ENCODE results near the gene OR1J2. TPM values are rescaled to one million over a fixed set of nuclear protein-coding genes. Genes with fewer than 3 reads are reported as not detected.

Gene OR1J2
- total and polyA plus RNA-seq, 4 donors, result not detected

DNA sequence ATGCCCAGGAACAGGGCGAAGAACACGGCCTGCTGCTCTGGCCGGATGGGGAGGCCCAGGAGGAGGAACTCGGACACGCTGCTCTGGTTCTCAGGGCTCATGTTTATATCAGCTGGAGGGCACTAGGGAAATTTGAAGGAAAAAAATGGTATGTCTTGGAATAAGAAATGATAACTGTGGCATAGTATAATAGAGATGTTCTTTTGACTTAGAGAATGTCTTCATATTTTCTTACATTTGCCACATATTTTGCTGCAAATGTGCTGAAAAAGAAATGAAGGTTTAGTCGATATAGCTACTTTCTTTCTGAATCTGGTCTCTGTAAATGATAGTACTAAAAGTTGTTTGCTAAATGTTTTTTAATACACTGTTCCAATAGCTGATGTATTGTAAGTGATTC is 32.8 kb upstream of the OR1J2 start, which contains the start of gene OR1J1:
Gene OR1J1, minus strand, starts transcription at position 101 of the 400 bp plus-strand sequence. Its CDS starts 0 bp downstream, at position 101.
- Histone ChIP-seq H3K27ac (ENCODE audit: low read depth in 1 of 2, low read length in 2 of 2) (no peak within 1 kb of the TSS), H3K36me3 (ENCODE audit: control insufficient read depth in 1 of 2, insufficient read depth in 2 of 2, low read length in 1 of 2) (no peaks in the 10 kb centered on the region), H3K4me3 (ENCODE audit: low read length in 2 of 2) (no peak within 1 kb of the TSS), H3K27me3 (ENCODE audit: control insufficient read depth in 1 of 2, insufficient read depth in 2 of 2, low read length in 1 of 2) (peaks cover 0 to 1% of the 10 kb centered on the region in 2 donors), H3K9me3 (ENCODE audit: control insufficient read depth, low read length) (no peaks in the 10 kb centered on the region), H3K4me1 (ENCODE audit: control insufficient read depth in 1 of 2, insufficient read depth in 2 of 2, low read length in 2 of 2) (no peaks in the 10 kb centered on the region)
- intact Hi-C loops (cut with DNase I), result no loop called here
- DNase-seq, result no peak
- WGBS, 2 donors, result 81 to 84% methylated on average over 6 of the region's 6 CpGs
- ATAC-seq (ENCODE audit: low FRiP score), result no peak

DNA sequence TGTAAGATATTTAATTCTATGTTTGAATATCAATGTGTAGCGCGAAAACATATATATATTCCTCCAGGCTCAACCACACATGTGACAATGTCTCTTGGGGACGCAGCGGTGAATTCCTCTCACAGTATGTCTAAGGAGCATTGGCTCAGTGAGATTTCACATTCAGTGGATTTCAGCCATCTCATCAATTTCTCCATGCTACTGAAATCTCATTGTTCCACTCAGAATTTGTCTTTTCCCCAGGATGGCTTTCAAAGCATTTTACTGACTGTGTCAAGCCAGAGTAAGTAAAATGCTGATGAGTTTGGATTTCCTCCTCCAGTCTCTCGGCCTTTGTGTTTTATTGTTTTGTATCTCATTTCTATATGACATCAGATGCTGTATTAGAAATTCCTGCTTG is 31.5 kb upstream of the OR1J2 start:
- intact Hi-C loops (cut with DNase I), result no loop called here
- ATAC-seq (ENCODE audit: low FRiP score), result no peak
- Histone ChIP-seq H3K27ac (ENCODE audit: low read depth in 1 of 2, low read length in 2 of 2) (no peak overlapping the region), H3K27me3 (ENCODE audit: control insufficient read depth in 1 of 2, insufficient read depth in 2 of 2, low read length in 1 of 2) (peaks cover 0 to 1% of the 10 kb centered on the region in 2 donors), H3K9me3 (ENCODE audit: control insufficient read depth, low read length) (no peaks in the 10 kb centered on the region), H3K36me3 (ENCODE audit: control insufficient read depth in 1 of 2, insufficient read depth in 2 of 2, low read length in 1 of 2) (no peaks in the 10 kb centered on the region), H3K4me1 (ENCODE audit: control insufficient read depth in 1 of 2, insufficient read depth in 2 of 2, low read length in 2 of 2) (no peaks in the 10 kb centered on the region), H3K4me3 (ENCODE audit: low read length in 2 of 2) (no peak overlapping the region)
- no peak for DNase-seq
- WGBS, 2 donors, result 75 to 82% methylated on average over 5 of the region's 5 CpGs

DNA sequence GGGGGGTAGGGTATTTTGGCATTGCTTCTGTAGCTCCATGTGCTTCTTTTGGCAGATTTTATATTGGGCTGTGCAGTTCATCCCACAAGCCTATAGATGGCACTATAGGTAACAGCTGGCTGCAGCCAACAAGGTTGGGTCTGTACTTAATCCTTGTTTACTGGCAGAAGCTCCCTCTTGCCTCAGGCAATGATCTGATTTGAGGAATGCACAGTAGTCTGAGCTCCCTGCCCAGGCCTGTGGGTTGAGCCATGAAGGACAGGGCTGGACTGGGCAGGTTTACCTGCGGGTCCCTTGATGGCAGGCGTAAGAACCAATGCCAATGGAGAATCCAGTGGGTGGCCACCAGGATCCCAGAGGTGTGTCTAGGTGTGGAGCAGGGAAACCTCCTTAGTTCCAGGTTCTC is 11.7 kb upstream of the OR1J2 start:
- 55 to 59% methylated on average over 2 of the region's 2 CpGs for WGBS, 2 donors
- no peak overlapping the region for H3K27ac ChIP-seq (ENCODE audit: low read depth in 1 of 2, low read length in 2 of 2)

DNA sequence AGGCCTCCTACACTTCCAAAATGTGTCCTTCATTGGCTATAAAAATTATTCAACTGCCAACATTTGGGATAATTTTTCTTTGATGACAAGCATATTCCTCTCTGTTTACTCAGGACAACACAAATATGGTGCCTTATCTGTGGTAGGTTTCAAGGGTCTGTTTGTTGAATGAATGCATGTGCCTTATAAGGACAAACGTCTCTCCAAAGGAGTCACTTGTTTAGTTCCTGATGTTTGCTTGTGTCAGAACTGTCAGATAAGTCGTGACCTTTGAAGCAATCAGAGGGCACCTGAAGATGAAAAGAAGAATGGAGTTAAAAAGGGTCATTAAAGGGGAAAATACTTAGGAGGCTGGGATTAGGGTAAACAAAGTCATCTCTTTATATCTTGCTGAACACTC is 3.6 kb upstream of the OR1J2 start:
- H3K4me3 ChIP-seq (ENCODE audit: low read length in 2 of 2), result no peak overlapping the region
- DNase-seq, result no peak
- H3K27me3 ChIP-seq (ENCODE audit: control insufficient read depth in 1 of 2, insufficient read depth in 2 of 2, low read length in 1 of 2), result no peaks in the 10 kb centered on the region
- no peaks in the 10 kb centered on the region for H3K4me1 ChIP-seq (ENCODE audit: control insufficient read depth in 1 of 2, insufficient read depth in 2 of 2, low read length in 2 of 2)
- 50 to 53% methylated on average over 2 of the region's 2 CpGs for WGBS, 2 donors
- no peak overlapping the region for H3K27ac ChIP-seq (ENCODE audit: low read depth in 1 of 2, low read length in 2 of 2)
- ATAC-seq (ENCODE audit: low FRiP score), result no peak
- H3K36me3 ChIP-seq (ENCODE audit: control insufficient read depth in 1 of 2, insufficient read depth in 2 of 2, low read length in 1 of 2), result no peaks in the 10 kb centered on the region
- no peaks in the 10 kb centered on the region for H3K9me3 ChIP-seq (ENCODE audit: control insufficient read depth, low read length)
- intact Hi-C loops (cut with DNase I), result no loop called here

More for the DNA sequence above, 11.7 kb upstream of the OR1J2 start:
- H3K4me1 ChIP-seq (ENCODE audit: control insufficient read depth in 1 of 2, insufficient read depth in 2 of 2, low read length in 2 of 2), result no peaks in the 10 kb centered on the region
- DNase-seq (no peak), ATAC-seq (ENCODE audit: low FRiP score) (peak; percentile 33)
- H3K27me3 ChIP-seq (ENCODE audit: control insufficient read depth in 1 of 2, insufficient read depth in 2 of 2, low read length in 1 of 2), result no peaks in the 10 kb centered on the region
- H3K4me3 ChIP-seq (ENCODE audit: low read length in 2 of 2), result no peak overlapping the region
- intact Hi-C loops (cut with DNase I), result no loop called here
- H3K36me3 ChIP-seq (ENCODE audit: control insufficient read depth in 1 of 2, insufficient read depth in 2 of 2, low read length in 1 of 2), result no peaks in the 10 kb centered on the region
- H3K9me3 ChIP-seq (ENCODE audit: control insufficient read depth, low read length), result peaks cover 8% of the 10 kb centered on the region

DNA sequence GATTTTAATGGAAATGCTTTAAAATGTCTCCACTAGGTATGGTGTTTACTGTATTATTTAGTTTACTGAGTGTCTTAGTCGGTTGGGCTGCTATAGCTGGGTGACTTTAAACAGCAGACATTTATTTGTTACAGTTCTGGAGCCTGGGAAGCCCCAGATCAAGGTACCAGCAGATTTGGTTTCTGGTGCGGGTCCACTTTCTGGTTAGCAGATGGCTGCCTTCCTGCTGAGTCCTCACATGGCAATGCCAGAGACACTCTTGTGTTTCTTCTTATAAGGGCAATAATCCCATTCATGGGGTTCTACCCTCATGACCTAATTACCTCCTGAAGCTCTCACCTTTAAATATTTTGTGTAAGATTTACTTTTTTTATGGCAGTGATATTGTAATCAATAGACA is 7.6 kb downstream of the OR1J2 start:
- Histone ChIP-seq H3K27ac (ENCODE audit: low read depth in 1 of 2, low read length in 2 of 2) (no peak overlapping the region), H3K27me3 (ENCODE audit: control insufficient read depth in 1 of 2, insufficient read depth in 2 of 2, low read length in 1 of 2) (no peaks in the 10 kb centered on the region), H3K4me3 (ENCODE audit: low read length in 2 of 2) (no peak overlapping the region), H3K36me3 (ENCODE audit: control insufficient read depth in 1 of 2, insufficient read depth in 2 of 2, low read length in 1 of 2) (no peaks in the 10 kb centered on the region), H3K4me1 (ENCODE audit: control insufficient read depth in 1 of 2, insufficient read depth in 2 of 2, low read length in 2 of 2) (no peaks in the 10 kb centered on the region), H3K9me3 (ENCODE audit: control insufficient read depth, low read length) (no peaks in the 10 kb centered on the region)
- intact Hi-C loops (cut with DNase I), result no loop called here
- no peak for ATAC-seq (ENCODE audit: low FRiP score)
- no peak for DNase-seq
- 51 to 56% methylated on average over 2 of the region's 2 CpGs for WGBS, 2 donors

DNA sequence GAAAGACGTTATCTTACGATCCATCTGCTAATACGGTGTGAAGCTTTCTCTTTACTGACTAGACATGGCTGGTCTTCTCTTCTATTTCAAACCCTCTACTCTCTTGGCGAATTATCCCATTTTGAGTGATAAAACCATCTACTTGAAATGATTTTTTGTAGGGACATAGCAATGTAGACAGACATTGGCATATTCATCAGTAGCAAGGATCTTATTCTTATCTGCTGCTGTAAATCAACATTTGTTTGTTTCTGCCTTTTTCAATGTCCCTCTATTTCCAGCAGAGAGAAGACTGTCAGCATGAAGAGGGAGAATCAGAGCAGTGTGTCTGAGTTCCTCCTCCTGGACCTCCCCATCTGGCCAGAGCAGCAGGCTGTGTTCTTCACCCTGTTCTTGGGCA is 8.2 kb downstream of the OR1J2 start, which contains the start of gene OR1J4:
Gene OR1J4, plus strand, starts transcription at position 301 of the 400 bp plus-strand sequence. Its CDS starts 0 bp downstream, at position 301.
- Histone ChIP-seq H3K4me1 (ENCODE audit: control insufficient read depth in 1 of 2, insufficient read depth in 2 of 2, low read length in 2 of 2) (no peaks in the 10 kb centered on the region), H3K27me3 (ENCODE audit: control insufficient read depth in 1 of 2, insufficient read depth in 2 of 2, low read length in 1 of 2) (no peaks in the 10 kb centered on the region), H3K36me3 (ENCODE audit: control insufficient read depth in 1 of 2, insufficient read depth in 2 of 2, low read length in 1 of 2) (no peaks in the 10 kb centered on the region), H3K4me3 (ENCODE audit: low read length in 2 of 2) (no peak within 1 kb of the TSS), H3K9me3 (ENCODE audit: control insufficient read depth, low read length) (no peaks in the 10 kb centered on the region), H3K27ac (ENCODE audit: low read depth in 1 of 2, low read length in 2 of 2) (no peak within 1 kb of the TSS)
- WGBS, 2 donors, result 73 to 74% methylated on average over 4 of the region's 4 CpGs
- intact Hi-C loops (cut with DNase I), result no loop called here
- DNase-seq, result no peak
- ATAC-seq (ENCODE audit: low FRiP score), result no peak

DNA sequence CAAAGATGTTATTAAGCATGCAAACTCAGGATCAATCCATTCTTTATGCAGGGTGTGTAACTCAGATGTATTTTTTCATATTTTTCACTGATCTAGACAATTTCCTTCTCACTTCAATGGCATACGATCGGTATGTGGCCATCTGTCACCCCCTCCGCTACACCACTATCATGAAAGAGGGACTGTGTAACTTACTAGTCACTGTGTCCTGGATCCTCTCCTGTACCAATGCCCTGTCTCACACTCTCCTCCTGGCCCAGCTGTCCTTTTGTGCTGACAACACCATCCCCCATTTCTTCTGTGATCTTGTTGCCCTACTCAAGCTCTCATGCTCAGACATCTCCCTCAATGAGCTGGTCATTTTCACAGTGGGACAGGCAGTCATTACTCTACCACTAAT is 8.8 kb downstream of the OR1J2 start:
- Histone ChIP-seq H3K27ac (ENCODE audit: low read depth in 1 of 2, low read length in 2 of 2) (no peak overlapping the region), H3K9me3 (ENCODE audit: control insufficient read depth, low read length) (no peaks in the 10 kb centered on the region), H3K27me3 (ENCODE audit: control insufficient read depth in 1 of 2, insufficient read depth in 2 of 2, low read length in 1 of 2) (no peaks in the 10 kb centered on the region), H3K4me3 (ENCODE audit: low read length in 2 of 2) (no peak overlapping the region), H3K36me3 (ENCODE audit: control insufficient read depth in 1 of 2, insufficient read depth in 2 of 2, low read length in 1 of 2) (no peaks in the 10 kb centered on the region), H3K4me1 (ENCODE audit: control insufficient read depth in 1 of 2, insufficient read depth in 2 of 2, low read length in 2 of 2) (no peaks in the 10 kb centered on the region)
- intact Hi-C loops (cut with DNase I), result no loop called here
- ATAC-seq (ENCODE audit: low FRiP score) (no peak), DNase-seq (no peak)
- 86 to 88% methylated on average over 3 of the region's 3 CpGs for WGBS, 2 donors

DNA sequence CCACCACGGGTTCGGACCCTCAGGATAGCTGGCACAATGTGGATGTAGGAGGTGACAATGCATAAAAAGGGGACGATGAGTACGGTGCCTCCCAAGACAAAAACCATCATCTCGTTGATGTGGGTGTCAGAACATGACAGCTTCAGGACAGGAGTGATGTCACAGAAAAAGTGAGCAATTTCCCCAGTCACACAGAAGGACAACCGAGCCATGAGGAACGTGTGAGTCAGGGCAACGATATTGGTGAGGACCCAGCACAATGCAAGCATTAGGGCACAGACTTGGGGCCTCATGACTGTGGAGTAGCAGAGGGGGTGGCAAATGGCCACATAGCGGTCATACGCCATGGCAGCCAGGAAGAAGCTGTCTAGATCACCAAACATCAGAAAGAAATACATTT is 16.0 kb downstream of the OR1J2 start:
- WGBS, 2 donors, result 78 to 81% methylated on average over 10 of the region's 10 CpGs
- intact Hi-C loops (cut with DNase I), result no loop called here
- ATAC-seq (ENCODE audit: low FRiP score), result no peak

DNA sequence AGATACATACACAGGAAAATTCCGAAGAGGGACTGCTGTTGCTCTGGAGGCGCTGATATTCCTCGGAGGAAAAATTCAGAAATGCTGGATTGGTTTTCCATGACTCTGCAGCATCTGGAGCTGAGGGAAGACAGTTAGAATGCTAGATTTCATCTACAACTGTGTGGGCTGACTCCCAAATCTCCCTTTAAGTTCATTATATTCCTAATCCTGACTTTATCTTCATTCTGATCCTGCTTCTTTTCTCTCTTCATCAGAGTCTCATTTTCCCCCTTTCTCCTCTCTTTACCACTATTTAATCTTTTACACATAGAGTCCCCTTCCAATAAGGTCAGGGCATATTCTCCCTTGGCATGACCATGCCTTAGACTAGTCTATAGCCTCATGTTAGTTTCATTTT is 16.6 kb downstream of the OR1J2 start, which contains the start of gene OR1N1:
Gene OR1N1, minus strand, starts transcription at position 101 of the 400 bp plus-strand sequence. Its CDS starts 0 bp downstream, at position 101.
- Histone ChIP-seq H3K4me1 (ENCODE audit: control insufficient read depth in 1 of 2, insufficient read depth in 2 of 2, low read length in 2 of 2) (no peaks in the 10 kb centered on the region), H3K4me3 (ENCODE audit: low read length in 2 of 2) (no peak within 1 kb of the TSS), H3K36me3 (ENCODE audit: control insufficient read depth in 1 of 2, insufficient read depth in 2 of 2, low read length in 1 of 2) (no peaks in the 10 kb centered on the region), H3K9me3 (ENCODE audit: control insufficient read depth, low read length) (peaks cover 3% of the 10 kb centered on the region), H3K27me3 (ENCODE audit: control insufficient read depth in 1 of 2, insufficient read depth in 2 of 2, low read length in 1 of 2) (peaks cover 0 to 1% of the 10 kb centered on the region in 2 donors), H3K27ac (ENCODE audit: low read depth in 1 of 2, low read length in 2 of 2) (no peak within 1 kb of the TSS)
- intact Hi-C loops (cut with DNase I), result no loop called here
- WGBS, 2 donors, result 89 to 91% methylated on average over 3 of the region's 3 CpGs
- ATAC-seq (ENCODE audit: low FRiP score) (no peak), DNase-seq (no peak)

More for the DNA sequence above, 16.0 kb downstream of the OR1J2 start:
- Histone ChIP-seq H3K27ac (ENCODE audit: low read depth in 1 of 2, low read length in 2 of 2) (no peak overlapping the region), H3K9me3 (ENCODE audit: control insufficient read depth, low read length) (peaks cover 3% of the 10 kb centered on the region), H3K36me3 (ENCODE audit: control insufficient read depth in 1 of 2, insufficient read depth in 2 of 2, low read length in 1 of 2) (no peaks in the 10 kb centered on the region), H3K4me3 (ENCODE audit: low read length in 2 of 2) (no peak overlapping the region), H3K27me3 (ENCODE audit: control insufficient read depth in 1 of 2, insufficient read depth in 2 of 2, low read length in 1 of 2) (peaks cover 0 to 1% of the 10 kb centered on the region in 2 donors), H3K4me1 (ENCODE audit: control insufficient read depth in 1 of 2, insufficient read depth in 2 of 2, low read length in 2 of 2) (no peaks in the 10 kb centered on the region)
- no peak for DNase-seq

Measured in aorta (tissue), 5 donors.